GM23338 (cell line): Measurements from ENCODE around the gene NAT8L. TPM values are rescaled to one million over a fixed set of nuclear protein-coding genes. Genes with fewer than 3 reads are reported as not detected.

Source experiments
- ATAC-seq: fragments of 200-7000 bp; cut with Tn5 transposase; 3 replicates; pipeline ENCODE4 v1.9.1; 2020
- DNase-seq: peaks from one replicate; pipeline ENCODE4 v3.0.0-alpha.2; 2015; ENCODE audit warnings: low spot score
- H2AFZ ChIP-seq: fragments of 200-600 bp; sonication (generic); 2 replicates; pipeline ENCODE4 v1.8.0; 2016; ENCODE audit warnings: antibody characterized with exemption, mild to moderate bottlenecking, moderate library complexity
- H3F3A ChIP-seq: fragments of 200-600 bp; sonication (generic); replicated peaks from 2 replicates; pipeline ENCODE4 v1.8.0; 2017; ENCODE audit warnings: antibody characterized with exemption, mixed run types, low read depth
- H3K27ac ChIP-seq: fragments of 200-600 bp; sonication (generic); 2 replicates; pipeline ENCODE4 v1.6.1; 2016; ENCODE audit warnings: low read depth
- H3K27me3 ChIP-seq: fragments of 200-600 bp; sonication (generic); 2 replicates; pipeline ENCODE4 v1.8.0; 2016; ENCODE audit warnings: mild to moderate bottlenecking, mixed run types, moderate library complexity; ENCODE audit not compliant: insufficient read depth
- H3K36me3 ChIP-seq: fragments of 200-600 bp; sonication (generic); 2 replicates; pipeline ENCODE4 v1.8.0; 2016; ENCODE audit warnings: mild to moderate bottlenecking; ENCODE audit not compliant: insufficient read depth
- H3K4me1 ChIP-seq: fragments of 200-600 bp; sonication (generic); 2 replicates; pipeline ENCODE4 v1.8.0; 2016; ENCODE audit warnings: mild to moderate bottlenecking, moderate library complexity; ENCODE audit not compliant: insufficient read depth
- H3K4me2 ChIP-seq: fragments of 200-600 bp; sonication (generic); 2 replicates; pipeline ENCODE4 v1.7.1; 2017; ENCODE audit warnings: mixed run types
- H3K4me3 ChIP-seq: fragments of 200-600 bp; sonication (generic); 2 replicates; pipeline ENCODE4 v1.6.1; 2016; ENCODE audit warnings: mixed run types
- H3K79me2 ChIP-seq: fragments of 200-600 bp; sonication (generic); replicated peaks from 2 replicates; pipeline ENCODE4 v1.8.0; 2017; ENCODE audit warnings: mild to moderate bottlenecking; ENCODE audit not compliant: insufficient read depth
- H3K9me2 ChIP-seq: fragments of 200-600 bp; sonication (generic); 2 replicates; pipeline ENCODE4 v1.8.0; 2017; ENCODE audit not compliant: insufficient read depth
- H4K20me1 ChIP-seq: fragments of 200-600 bp; sonication (generic); replicated peaks from 2 replicates; pipeline ENCODE4 v1.8.0; 2017; ENCODE audit warnings: mild to moderate bottlenecking; ENCODE audit not compliant: insufficient read depth
- H3K27ac Mint-ChIP-seq: 2 replicates; pipeline ENCODE4 v1.8.0; 2020; ENCODE audit warnings: inconsistent platforms, mild to moderate bottlenecking, moderate library complexity, mixed read lengths
- H3K27me3 Mint-ChIP-seq: 3 replicates; pipeline ENCODE4 v1.8.0; 2022; ENCODE audit warnings: low read depth, mild to moderate bottlenecking, moderate library complexity, mixed read lengths, inconsistent platforms; ENCODE audit not compliant: insufficient read depth, poor library complexity
- H3K36me3 Mint-ChIP-seq: 3 replicates; pipeline ENCODE4 v1.8.0; 2021; ENCODE audit warnings: low read depth, mild to moderate bottlenecking, inconsistent platforms, moderate library complexity, mixed read lengths
- H3K4me1 Mint-ChIP-seq: 3 replicates; pipeline ENCODE4 v1.8.0; 2020; ENCODE audit warnings: mild to moderate bottlenecking, inconsistent platforms, mixed read lengths
- H3K4me3 Mint-ChIP-seq: 3 replicates; pipeline ENCODE4 v1.8.0; 2021; ENCODE audit warnings: moderate library complexity, mild to moderate bottlenecking, inconsistent platforms, mixed read lengths
- H3K9me3 Mint-ChIP-seq: 3 replicates; pipeline ENCODE4 v1.8.0; 2020; ENCODE audit warnings: moderate library complexity, mild to moderate bottlenecking, inconsistent platforms, mixed read lengths
- CREB1 ChIP-seq: fragments of 250-450 bp; sonication (Bioruptor Pico); IDR thresholded peaks from 2 replicates; pipeline ENCODE4 v1.5.0; 2020; ENCODE audit warnings: low read depth, mild to moderate bottlenecking, moderate library complexity
- CTCF ChIP-seq, 2 experiments: fragments of 200-600 bp in 1 of 2; sonication (generic) in 1 of 2; conservative IDR thresholded peaks; 2 replicates each; pipeline versions ENCODE4 v1.5.1 to v1.6.1; 2016 to 2017; ENCODE audit warnings: antibody characterized with exemption in 2 of 2, low read depth in 2 of 2, mild to moderate bottlenecking in 2 of 2, moderate library complexity in 1 of 2
- ETS1 ChIP-seq: IDR thresholded peaks from 2 replicates; pipeline ENCODE4 v1.6.1; 2016; ENCODE audit warnings: antibody characterized with exemption
- EZH2 ChIP-seq: fragments of 200-600 bp; sonication (generic); IDR thresholded peaks from one replicate; pipeline ENCODE4 v1.8.0; 2017; ENCODE audit warnings: antibody characterized with exemption, mild to moderate bottlenecking, low read depth; ENCODE audit not compliant: unreplicated experiment
- EZH2phosphoT487 ChIP-seq: fragments of 200-600 bp; sonication (generic); IDR thresholded peaks from one replicate; pipeline ENCODE4 v1.8.1; 2018; ENCODE audit warnings: antibody characterized with exemption; ENCODE audit not compliant: unreplicated experiment
- JUNB ChIP-seq: IDR thresholded peaks from one replicate; pipeline ENCODE4 v1.6.1; 2016; ENCODE audit warnings: antibody characterized with exemption; ENCODE audit not compliant: unreplicated experiment
- NANOG ChIP-seq: IDR thresholded peaks from 2 replicates; pipeline ENCODE4 v1.6.1; 2016; ENCODE audit warnings: antibody characterized with exemption, borderline replicate concordance
- ZNF114 ChIP-seq: fragments of 250-450 bp; sonication (Bioruptor Pico); IDR thresholded peaks from 2 replicates; pipeline ENCODE4 v1.5.0; 2020; ENCODE audit warnings: mild to moderate bottlenecking, moderate library complexity
- ZNF331 ChIP-seq: fragments of 250-450 bp; sonication (Bioruptor Pico); IDR thresholded peaks from 2 replicates; pipeline ENCODE4 v1.5.0; 2020; ENCODE audit warnings: low read depth, mild to moderate bottlenecking, moderate library complexity
- ZNF462 ChIP-seq: fragments of 250-450 bp; sonication (Bioruptor Pico); IDR thresholded peaks from 2 replicates; pipeline ENCODE4 v1.5.0; 2020; ENCODE audit warnings: mild to moderate bottlenecking, moderate library complexity
- polyA plus RNA-seq: library from polyadenylated mRNA; unstranded; fragments of >200 nt; fragmentation: Nextera tagmentation; extraction: Ambion mirVana; gene quantifications from 2 replicates; pipeline ENCODE4 v1.2.1, GENCODE V29; 2016
- total RNA-seq: library from RNA; depleted of rRNA; stranded (reverse); fragments of >200 nt; shearing (Covaris generic); gene quantifications from 2 replicates; pipeline ENCODE4 v1.2.3, GENCODE V29; 2014

NAT8L gene
- total and polyA plus RNA-seq, 2 experiments from 2014 or later, result 1.6 to 9.7 TPM

GRCh38 chr4:2067446-2068197, 8.5 kb downstream of the NAT8L start:
- H3K9me3 Mint-ChIP-seq, result no peaks in the 10 kb centered on the region
- no peaks in the 10 kb centered on the region for H3K9me2 ChIP-seq
- H3K4me1 ChIP-seq, result no peaks in the 10 kb centered on the region
- H3K27ac ChIP-seq, result no peak overlapping the region
- H3K27me3 ChIP-seq, result no peaks in the 10 kb centered on the region
- H4K20me1 ChIP-seq, result no peaks in the 10 kb centered on the region
- ATAC-seq (no peak), DNase-seq (no peak)
- no peak overlapping the region for H3K4me2 ChIP-seq
- no peak overlapping the region for H2AFZ ChIP-seq
- H3K4me3 Mint-ChIP-seq, result no peak overlapping the region
- H3K79me2 ChIP-seq, result no peaks in the 10 kb centered on the region
- H3K27me3 Mint-ChIP-seq, result peaks cover 14% of the 10 kb centered on the region
- H3K27ac Mint-ChIP-seq, result no peak overlapping the region
- H3K4me3 ChIP-seq, result no peak overlapping the region
- peaks cover 6% of the 10 kb centered on the region; the same call in 1 of the 2 replicates for H3F3A ChIP-seq
- no peaks in the 10 kb centered on the region for H3K36me3 ChIP-seq
- peaks cover 18% of the 10 kb centered on the region for H3K4me1 Mint-ChIP-seq
- peaks cover 3% of the 10 kb centered on the region; the same call in 1 of the 3 replicates for H3K36me3 Mint-ChIP-seq
- TF ChIP-seq CREB1 (CRISPR knock-in tag) (no peak), ZNF331 (no peak), JUNB (no peak), ZNF114 (CRISPR knock-in tag) (no peak), EZH2 (no peak), ZNF462 (no peak), ETS1 (no peak), EZH2phosphoT487 (no peak), NANOG (no peak), CTCF (conservative IDR thresholded peaks at IDR 0.05; ENCODE audit: low read depth in 2 of 2) (no peak)
